Psoas muscle (tissue), 8 donors: ENCODE results near the gene ZSWIM5. TPM values are rescaled to one million over a fixed set of nuclear protein-coding genes. Genes with fewer than 3 reads are reported as not detected.

ENCODE experiments used
- ATAC-seq, 4 donors: fragments of 200-7000 bp; cut with Tn5 transposase; one replicate each; pipeline ENCODE4 v1.9.1; 2020; ENCODE audit warnings: moderate library complexity in 3 of 4, mild to moderate bottlenecking in 2 of 4
- DNase-seq, 2 donors: peaks; one replicate each; pipeline ENCODE4 v3.0.0-alpha.2; 2020
- H3K27ac ChIP-seq: fragments of 200-600 bp; one replicate; pipeline ENCODE4 v1.8.0; 2022
- H3K27me3 ChIP-seq, 3 donors: fragments of 200-600 bp in 1 of 3; one replicate each; pipeline versions ENCODE4 v1.6.1 to v1.8.0; 2013 to 2022; ENCODE audit warnings: low read length in 2 of 3, mild to moderate bottlenecking in 2 of 3, moderate library complexity in 1 of 3; ENCODE audit not compliant: insufficient read depth in 3 of 3
- H3K36me3 ChIP-seq, 2 donors: fragments of 200-600 bp in 1 of 2; one replicate each; pipeline versions ENCODE4 v1.6.1 to v1.8.0; 2013 to 2022; ENCODE audit warnings: low read depth in 1 of 2, mild to moderate bottlenecking in 1 of 2, moderate library complexity in 1 of 2; ENCODE audit not compliant: insufficient read depth in 1 of 2
- H3K4me1 ChIP-seq: fragments of 200-600 bp; one replicate; pipeline ENCODE4 v1.8.0; 2022
- H3K4me3 ChIP-seq: fragments of 200-600 bp; one replicate; pipeline ENCODE4 v1.8.0; 2022; ENCODE audit warnings: mild to moderate bottlenecking
- H3K9me3 ChIP-seq: fragments of 200-600 bp; one replicate; pipeline ENCODE4 v1.8.0; 2022
- CTCF ChIP-seq: fragments of 200-600 bp; IDR thresholded peaks from one replicate; pipeline ENCODE4 v1.8.0; 2022; ENCODE audit warnings: antibody characterized with exemption
- WGBS, 3 donors: extraction: QIAGEN DNeasy Blood & Tissue Kit; methylation state at CpG; one replicate each; pipeline versions ENCODE4 v1.1.6 to v1.1.7; 2013; 5-methylcytosine and 5-hydroxymethylcytosine counted together
- intact Hi-C, 2 donors: fragments of 100-400 bp; cut with DNase I; formaldehyde crosslinking; loops; one replicate each; pipeline versions ENCODE4 v1.11.0 to v1.14.2; 2022
- polyA plus RNA-seq, 3 donors: library from polyadenylated mRNA; stranded (reverse); fragments of 200-250 nt; gene quantifications; one replicate each; pipeline ENCODE4 v1.2.3, GENCODE V29; 2013
- total RNA-seq, 4 donors: library from RNA; stranded (reverse); fragmentation: NEBNext Ultra II Directional in 2 of 4; extraction: Animal tissue kit (Norgen Biotek cat#: 25700) in 2 of 4; gene quantifications; one replicate each; pipeline versions ENCODE4 v1.2.1 to v1.2.4, GENCODE V29; 2021 to 2023
- donor health status: healthy with polysubstance abuse.
- donor health status: DM: no; HTN: no; CAD: no; lungs with moderate emphysema.
- donor health status: Bipolar disorder and iron deficiency.
- donor health status: healthy.
- donor health status: DM: yes; HTN: yes; CAD: no.
- donor health status: DM: no; HTN: no; CAD: no.
- donor health status: DM: no; HTN: no; CAD: no.
- donor health status: DM: yes; HTN: yes; CAD: no.

The ZSWIM5 gene
- total and polyA plus RNA-seq, 7 donors: 0.03 to 0.98 (median 0.50) TPM

- Histone ChIP-seq H3K36me3 (peaks cover 11 to 70% of the 10 kb centered on the region in 2 donors), H3K4me3 (peak overlapping the region; percentile 100), H3K27me3 (no peaks in the 10 kb centered on the region), H3K27ac (peak overlapping the region; percentile 86), H3K4me1 (peaks cover 25% of the 10 kb centered on the region), H3K9me3 (no peaks in the 10 kb centered on the region)
- 19 to 20% (median 20%) methylated on average over 39 to 41 of the region's 41 CpGs for WGBS, 3 donors
- intact Hi-C loops: loop anchor here (5.0 to 10.0 kb wide), 3 partner anchors 175 to 565 kb away; partner anchors contain the start of gene TESK2 (in 1 of the 2)
- no peak for DNase-seq
- peak in 2 of 4 donors; percentile 4 to 27 for ATAC-seq
- no peak for TF ChIP-seq CTCF
Measured at GRCh38 chr1:45009956-45010854, 196.2 kb downstream of the ZSWIM5 start.

GRCh38 chr1:45009296-45009865, 197.0 kb downstream of the ZSWIM5 start:
- intact Hi-C loops: loop anchor here in 1 of 2 donors (10.0 kb wide), 1 partner anchor 175 kb away; no protein-coding TSS in a partner anchor
- TF ChIP-seq CTCF: no peak
- Histone ChIP-seq H3K27me3 (no peaks in the 10 kb centered on the region), H3K27ac (no peak overlapping the region), H3K9me3 (no peaks in the 10 kb centered on the region), H3K4me3 (peak overlapping the region; percentile 100), H3K4me1 (peaks cover 22% of the 10 kb centered on the region), H3K36me3 (peaks cover 11 to 72% of the 10 kb centered on the region in 2 donors)
- WGBS, 3 donors: 88 to 90% (median 89%) methylated on average over 11 of the region's 11 CpGs
- no peak for DNase-seq
- no peak for ATAC-seq

- H3K27me3 ChIP-seq: no peaks in the 10 kb centered on the region
- DNase-seq (no peak), ATAC-seq (no peak)
- 88 to 90% (median 89%) methylated on average over 12 of the region's 12 CpGs for WGBS, 3 donors
- intact Hi-C loops: loop anchor here in 1 of 2 donors (10.0 kb wide), 1 partner anchor 174 kb away; no protein-coding TSS in a partner anchor
- H3K4me1 ChIP-seq: peaks cover 21% of the 10 kb centered on the region
- TF ChIP-seq CTCF: no peak
- peaks cover 13 to 72% of the 10 kb centered on the region in 2 donors for H3K36me3 ChIP-seq
- no peak overlapping the region for H3K27ac ChIP-seq
- no peak overlapping the region for H3K4me3 ChIP-seq
- no peaks in the 10 kb centered on the region for H3K9me3 ChIP-seq
Measured at GRCh38 chr1:45008516-45008915, 197.9 kb downstream of the ZSWIM5 start.

GRCh38 chr1:45008076-45008475, 198.3 kb downstream of the ZSWIM5 start:
- intact Hi-C loops: loop anchor here in 1 of 2 donors (10.0 kb wide), 1 partner anchor 173 kb away; no protein-coding TSS in a partner anchor
- TF ChIP-seq CTCF: no peak
- Histone ChIP-seq H3K4me3 (no peak overlapping the region), H3K4me1 (peaks cover 17% of the 10 kb centered on the region), H3K36me3 (peaks cover 14 to 72% of the 10 kb centered on the region in 2 donors), H3K27ac (no peak overlapping the region), H3K9me3 (no peaks in the 10 kb centered on the region), H3K27me3 (no peaks in the 10 kb centered on the region)
- 84 to 92% (median 88%) methylated on average over 3 of the region's 3 CpGs for WGBS, 3 donors
- ATAC-seq: no peak
- no peak for DNase-seq
